VCaP (cell line): Measurements from ENCODE around the gene SYT1.

Experiments used
- H3K27ac ChIP-seq: fragments of 450-650 bp; 2 replicates; pipeline ENCODE4 v1.5.1; 2017
- TF ChIP-seq, protein P1 (sequence below): fragments of 450-650 bp; conservative IDR thresholded peaks from 2 replicates; pipeline ENCODE4 v1.5.1; 2017; ENCODE audit warnings: mild to moderate bottlenecking, moderate library complexity

Gene SYT1

DNA sequence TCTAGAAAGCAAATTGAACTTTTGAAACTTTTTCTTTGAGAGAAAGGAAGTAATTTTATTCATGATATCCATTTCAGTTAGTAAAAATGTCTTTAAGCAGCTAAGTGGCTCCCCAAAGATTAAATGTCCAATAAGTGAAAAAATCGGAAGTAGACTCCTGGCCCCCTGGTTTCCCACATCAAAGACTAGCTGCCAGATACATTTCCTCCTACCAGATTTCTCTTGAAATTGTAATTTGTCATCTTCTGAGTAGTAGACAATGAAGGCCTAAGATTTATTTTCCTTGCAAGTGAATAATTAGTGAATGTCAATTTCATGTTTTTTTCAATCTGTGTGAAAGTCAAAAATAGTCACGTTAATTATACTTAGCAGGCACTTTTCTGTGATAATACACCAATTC, 321.9 kb downstream of the SYT1 start:
- TF ChIP-seq, protein P1, sequence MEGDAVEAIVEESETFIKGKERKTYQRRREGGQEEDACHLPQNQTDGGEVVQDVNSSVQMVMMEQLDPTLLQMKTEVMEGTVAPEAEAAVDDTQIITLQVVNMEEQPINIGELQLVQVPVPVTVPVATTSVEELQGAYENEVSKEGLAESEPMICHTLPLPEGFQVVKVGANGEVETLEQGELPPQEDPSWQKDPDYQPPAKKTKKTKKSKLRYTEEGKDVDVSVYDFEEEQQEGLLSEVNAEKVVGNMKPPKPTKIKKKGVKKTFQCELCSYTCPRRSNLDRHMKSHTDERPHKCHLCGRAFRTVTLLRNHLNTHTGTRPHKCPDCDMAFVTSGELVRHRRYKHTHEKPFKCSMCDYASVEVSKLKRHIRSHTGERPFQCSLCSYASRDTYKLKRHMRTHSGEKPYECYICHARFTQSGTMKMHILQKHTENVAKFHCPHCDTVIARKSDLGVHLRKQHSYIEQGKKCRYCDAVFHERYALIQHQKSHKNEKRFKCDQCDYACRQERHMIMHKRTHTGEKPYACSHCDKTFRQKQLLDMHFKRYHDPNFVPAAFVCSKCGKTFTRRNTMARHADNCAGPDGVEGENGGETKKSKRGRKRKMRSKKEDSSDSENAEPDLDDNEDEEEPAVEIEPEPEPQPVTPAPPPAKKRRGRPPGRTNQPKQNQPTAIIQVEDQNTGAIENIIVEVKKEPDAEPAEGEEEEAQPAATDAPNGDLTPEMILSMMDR: no peak
- no peak overlapping the region for H3K27ac ChIP-seq

DNA sequence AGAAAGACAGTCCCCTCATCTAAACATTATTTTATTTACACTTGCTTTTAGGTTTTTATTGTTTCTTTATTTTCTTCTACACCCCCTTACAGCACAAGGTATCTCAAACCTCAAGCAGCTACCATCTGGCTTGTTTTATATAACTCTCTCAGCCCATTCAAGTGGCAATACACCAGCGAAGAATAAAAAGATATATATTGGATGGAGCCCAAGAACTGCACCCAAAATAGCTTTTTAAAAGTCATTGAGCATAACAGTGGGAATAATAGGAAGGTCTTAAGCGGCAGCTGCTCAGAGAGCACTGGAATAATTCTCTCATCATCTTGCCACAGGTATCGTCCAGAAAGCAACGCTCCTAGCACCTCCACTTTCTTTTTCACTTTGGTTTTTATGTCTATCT, 322.5 kb downstream of the SYT1 start:
- TF ChIP-seq, protein P1: no peak
- no peak overlapping the region for H3K27ac ChIP-seq

DNA sequence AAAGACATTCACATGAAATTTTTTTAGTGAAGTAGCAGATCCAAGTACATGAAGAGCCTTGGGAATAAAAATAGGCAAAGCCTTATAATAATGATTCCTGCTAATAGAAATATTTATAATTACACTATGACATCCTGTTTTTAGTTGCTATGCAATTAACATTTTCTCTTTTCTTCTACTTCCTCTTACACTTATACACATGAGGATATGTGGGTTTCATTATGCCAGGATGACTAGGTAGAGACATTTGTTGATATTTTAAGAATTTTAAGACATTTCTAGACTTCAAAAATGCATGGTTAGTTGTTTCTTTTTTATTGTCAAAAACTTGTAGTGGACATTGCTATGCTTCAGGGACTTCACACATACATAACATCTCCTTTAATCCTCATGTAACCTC, 326.8 kb downstream of the SYT1 start:
- TF ChIP-seq, protein P1: no peak

DNA sequence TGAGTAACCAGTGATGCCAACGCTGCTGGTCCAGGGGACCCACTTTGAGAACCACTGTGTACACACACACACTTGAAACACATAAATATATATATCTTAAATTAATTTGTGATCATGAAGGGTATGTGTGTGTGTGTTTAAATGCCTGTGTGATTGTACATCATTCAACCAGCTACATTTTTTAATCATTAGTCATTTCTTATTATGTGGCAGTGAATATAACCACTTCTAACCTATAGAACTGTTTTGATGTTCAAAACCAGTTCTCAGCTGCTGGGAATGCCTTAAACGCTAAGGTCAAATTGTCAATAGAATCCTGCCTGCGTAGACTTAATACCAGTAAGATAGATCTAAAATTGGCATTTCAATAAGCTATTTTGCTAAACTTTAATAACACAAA, 330.0 kb downstream of the SYT1 start:
- no peak overlapping the region for H3K27ac ChIP-seq

More for the DNA sequence above, 326.8 kb downstream of the SYT1 start:
- H3K27ac ChIP-seq: no peak overlapping the region

DNA sequence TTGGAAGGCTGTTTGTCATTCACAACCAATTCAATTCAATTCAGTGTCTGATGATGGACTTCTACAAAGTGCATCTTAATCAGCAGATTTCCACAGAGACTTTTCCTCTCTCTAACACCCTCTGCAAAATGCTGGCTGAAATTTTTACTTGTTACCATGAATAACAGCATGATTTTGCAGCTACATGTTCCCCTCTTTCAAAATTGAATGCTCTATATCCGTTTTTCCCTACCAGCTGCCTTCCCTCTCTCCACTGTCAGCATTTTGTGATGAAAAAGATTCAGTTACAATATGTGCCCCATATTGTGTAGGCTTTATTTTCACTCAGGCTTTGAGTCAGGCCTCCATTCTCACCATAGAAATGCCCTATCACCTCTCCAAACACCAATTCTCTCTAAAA, 334.6 kb downstream of the SYT1 start:
- TF ChIP-seq, protein P1: no peak
- no peak overlapping the region for H3K27ac ChIP-seq

More for the DNA sequence above, 330.0 kb downstream of the SYT1 start:
- TF ChIP-seq, protein P1: no peak

DNA sequence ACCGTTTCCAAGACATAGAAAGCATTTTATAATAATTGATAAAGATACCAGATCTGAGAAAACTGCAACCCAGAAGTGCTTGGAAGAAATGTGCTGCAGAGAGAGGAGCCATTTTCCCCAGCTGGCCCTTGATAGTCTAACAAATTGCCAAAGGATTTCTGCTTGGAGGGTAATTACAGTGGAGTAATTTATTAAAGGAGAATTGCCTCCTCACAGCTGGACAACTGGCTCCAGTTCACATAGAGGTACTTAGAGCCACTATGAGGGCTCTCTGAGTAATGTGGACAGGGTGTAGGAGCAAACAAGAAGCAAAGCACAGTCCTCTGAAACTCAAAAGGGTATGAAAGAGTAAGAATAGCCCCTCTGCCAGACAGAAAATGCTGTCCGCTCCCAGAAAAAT, 335.6 kb downstream of the SYT1 start:
- H3K27ac ChIP-seq: no peak overlapping the region
- TF ChIP-seq, protein P1: no peak

DNA sequence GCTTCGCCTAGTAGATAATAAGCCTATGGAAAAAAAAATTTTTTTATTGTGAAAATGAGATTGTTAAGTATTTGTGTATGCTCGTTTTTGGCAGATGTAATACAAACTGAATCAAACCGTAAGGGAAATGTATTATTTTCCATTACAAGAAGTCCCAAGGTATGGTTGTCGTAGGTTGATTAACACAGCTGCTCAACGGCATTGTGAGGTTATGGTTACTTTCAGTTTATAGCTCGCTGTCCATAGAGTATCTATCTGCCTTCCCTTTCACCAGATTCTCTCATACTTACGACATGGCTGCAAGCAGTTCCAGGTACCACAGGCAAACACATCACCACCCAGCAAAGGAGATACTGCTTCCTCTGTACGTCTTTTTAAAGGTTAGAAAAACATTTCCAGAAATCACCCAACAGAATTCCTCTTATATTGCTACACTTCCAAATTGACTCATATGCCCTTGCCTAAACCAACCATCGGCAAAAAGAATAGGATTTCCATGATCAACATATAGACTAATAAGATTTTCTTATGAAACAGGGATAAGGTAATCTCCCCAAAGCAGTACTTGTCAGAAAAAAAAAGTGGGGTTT, 338.6 kb downstream of the SYT1 start:
- no peak overlapping the region for H3K27ac ChIP-seq
- TF ChIP-seq, protein P1: no peak
